ENCODE data around the gene PADI1.
A peak's percentile ranks its signal among the peaks of the same experiment; 100 is the strongest.

The PADI1 gene

GRCh38 chr1:17265950-17266349 lies 61.0 kb downstream of the PADI1 start:
- no peak overlapping the region for H3K4me3 ChIP-seq (ENCODE audit: control insufficient read depth, low read depth, low read length)
- no peak for DNase-seq (ENCODE audit: low read depth)
- TF ChIP-seq CTCF (IDR thresholded peaks at IDR 0.05; ENCODE audit: control insufficient read depth, insufficient read depth, low read depth, low read length, missing control alignments) = no peak

- TF ChIP-seq CTCF (IDR thresholded peaks at IDR 0.05; ENCODE audit: control insufficient read depth, insufficient read depth, low read depth, low read length, missing control alignments) = no peak
- no peak for DNase-seq (ENCODE audit: low read depth)
These were observed 66.2 kb downstream of the PADI1 start for GRCh38 chr1:17270891-17271765.

DNA sequence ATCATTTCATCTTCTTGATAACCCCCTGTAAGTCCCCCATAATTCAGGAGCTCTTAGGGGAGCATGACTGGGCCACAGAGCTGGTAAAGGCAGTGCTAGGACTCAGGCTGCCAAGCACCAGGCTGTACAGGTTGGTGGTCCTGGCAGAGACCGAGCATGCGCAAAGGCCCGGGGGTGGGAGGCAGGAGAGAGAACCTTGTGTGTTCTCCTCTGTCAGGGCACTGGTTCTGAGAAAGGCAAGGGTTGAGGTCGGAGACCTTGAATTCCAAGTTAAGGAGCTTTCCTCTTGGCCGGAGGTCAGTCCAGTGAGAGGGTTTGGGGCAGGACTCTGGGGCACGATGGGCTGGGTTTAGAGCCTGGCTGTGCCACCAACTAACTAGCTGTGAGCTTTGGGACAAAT lies 67.1 kb downstream of the PADI1 start:
- no peak for DNase-seq (ENCODE audit: low read depth)
- H3K4me3 ChIP-seq (ENCODE audit: control insufficient read depth, low read depth, low read length) = no peak overlapping the region
- no peak for TF ChIP-seq CTCF (IDR thresholded peaks at IDR 0.05; ENCODE audit: control insufficient read depth, insufficient read depth, low read depth, low read length, missing control alignments)

More at GRCh38 chr1:17270891-17271765, 66.2 kb downstream of the PADI1 start:
- H3K4me3 ChIP-seq (ENCODE audit: control insufficient read depth, low read depth, low read length) = no peak overlapping the region

DNA sequence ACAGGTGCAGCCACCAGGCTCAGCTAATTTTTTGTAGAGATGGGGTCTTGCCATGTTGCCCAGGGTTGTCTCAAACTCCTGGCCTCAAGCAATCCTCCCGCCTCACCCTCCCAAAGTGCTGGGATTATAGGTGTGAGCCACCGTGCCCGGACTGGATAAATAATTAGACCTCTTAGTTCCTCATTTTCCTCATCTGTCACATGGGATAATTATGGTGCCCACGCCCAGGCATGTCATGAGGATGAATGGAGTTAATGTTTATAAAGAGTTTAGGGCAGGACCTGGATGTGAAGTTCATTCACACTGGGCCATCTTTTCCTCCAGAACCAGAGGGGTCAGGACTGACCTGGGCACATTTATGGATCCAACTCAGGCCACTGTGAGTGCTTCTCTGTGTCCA lies 67.7 kb downstream of the PADI1 start:
- DNase-seq (ENCODE audit: low read depth) = no peak
- TF ChIP-seq CTCF (IDR thresholded peaks at IDR 0.05; ENCODE audit: control insufficient read depth, insufficient read depth, low read depth, low read length, missing control alignments) = no peak
- H3K4me3 ChIP-seq (ENCODE audit: control insufficient read depth, low read depth, low read length) = no peak overlapping the region

DNA sequence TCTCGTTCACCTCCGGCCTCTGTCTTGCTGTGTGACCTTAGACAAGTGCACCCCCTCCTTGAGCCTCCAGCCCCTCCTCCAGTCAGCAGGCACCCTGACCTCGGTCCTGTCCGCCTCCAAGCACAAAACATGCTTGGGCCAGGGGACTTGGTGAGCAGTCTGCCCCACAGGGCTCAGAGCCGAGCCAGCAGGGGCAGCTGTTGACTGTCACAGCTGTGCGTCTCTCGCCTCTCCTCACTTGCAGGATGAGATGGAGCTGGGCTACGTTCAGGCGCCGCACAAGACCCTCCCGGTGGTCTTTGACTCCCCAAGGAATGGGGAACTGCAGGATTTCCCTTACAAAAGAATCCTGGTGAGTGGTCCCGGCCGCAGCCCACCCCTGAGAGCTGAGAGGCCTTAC lies 68.2 kb downstream of the PADI1 start:
- DNase-seq (ENCODE audit: low read depth) = no peak
- TF ChIP-seq CTCF (IDR thresholded peaks at IDR 0.05; ENCODE audit: control insufficient read depth, insufficient read depth, low read depth, low read length, missing control alignments) = no peak

DNA sequence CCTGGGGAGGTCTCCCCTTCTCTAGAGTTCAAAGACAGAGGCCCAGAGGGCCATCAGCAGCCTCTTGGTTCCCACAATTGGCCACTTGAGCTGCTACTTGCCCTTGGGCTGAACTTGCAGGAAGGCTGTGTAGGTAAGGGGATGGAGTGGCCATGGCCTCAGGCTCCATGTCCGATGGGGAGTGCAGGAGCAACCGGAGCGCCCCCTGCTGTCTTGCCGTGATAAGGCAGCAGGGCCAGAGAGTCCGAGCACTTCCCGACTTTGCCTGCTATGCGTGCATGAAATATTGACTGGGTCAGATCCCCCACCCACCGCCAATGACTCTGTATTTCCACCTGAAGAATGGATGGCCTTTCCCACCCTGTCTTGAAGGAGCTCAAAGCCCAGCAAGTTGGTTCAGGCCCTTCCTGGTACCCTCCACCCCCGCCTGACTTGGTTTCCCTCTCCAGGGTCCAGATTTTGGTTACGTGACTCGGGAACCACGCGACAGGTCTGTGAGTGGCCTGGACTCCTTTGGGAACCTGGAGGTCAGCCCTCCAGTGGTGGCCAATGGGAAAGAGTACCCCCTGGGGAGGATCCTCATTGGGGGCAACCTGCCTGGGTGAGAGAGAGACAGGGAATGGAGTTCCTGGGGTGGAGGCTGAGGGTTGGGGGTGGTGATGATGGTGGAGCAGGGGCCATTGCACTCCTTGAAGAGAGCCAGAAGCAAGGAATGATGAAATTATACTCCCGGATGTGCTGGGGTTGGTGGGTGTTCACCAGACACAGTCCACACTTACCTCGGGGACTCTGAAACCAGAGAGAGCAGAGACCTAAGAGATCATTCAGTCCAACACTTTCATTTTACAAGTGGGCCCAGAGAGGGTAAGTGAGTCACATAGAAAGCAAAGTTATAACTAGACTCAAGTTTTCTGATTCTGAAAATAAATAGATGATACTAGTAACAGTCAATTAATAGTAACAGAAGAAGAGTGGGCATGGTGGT lies 69.5 kb downstream of the PADI1 start:
- TF ChIP-seq CTCF (IDR thresholded peaks at IDR 0.05; ENCODE audit: control insufficient read depth, insufficient read depth, low read depth, low read length, missing control alignments) = peak; percentile 79
- no peak overlapping the region for H3K4me3 ChIP-seq (ENCODE audit: control insufficient read depth, low read depth, low read length)
- DNase-seq (ENCODE audit: low read depth) = no peak

More for the DNA sequence above, 68.2 kb downstream of the PADI1 start:
- H3K4me3 ChIP-seq (ENCODE audit: control insufficient read depth, low read depth, low read length) = no peak overlapping the region

All from AG09309 (cell line).